Pancreas (tissue), 10 donors: ENCODE measurements around the gene PRR14L. TPM values are rescaled to one million over a fixed set of nuclear protein-coding genes. Genes with fewer than 3 reads are reported as not detected.
"Not testable (repeated sequence)": the region's sequence is repeated elsewhere in the genome, so short reads cannot be mapped to it uniquely, and the experiment has no call there.

Experiments
- ATAC-seq, 4 donors: fragments of 200-7000 bp; cut with Tn5 transposase; one replicate each; pipeline versions ENCODE4 v1.8.0 to v1.9.1; 2020; ENCODE audit warnings: mild to moderate bottlenecking in 4 of 4, moderate library complexity in 4 of 4
- DNase-seq, 6 donors: peaks; one replicate each; pipeline ENCODE4 v3.0.0-alpha.2; 2020
- FAIRE-seq: peaks from 2 replicates; lab custom pipeline; 2012; peaks lifted over from hg19 to GRCh38; lab: Jason Lieb, UNC
- H3K27ac ChIP-seq, 4 donors: fragments of 200-600 bp; sonication (generic); 1 replicate in 3 of 4; 2 replicates in 1 of 4; pipeline versions ENCODE4 v1.5.0 to v1.8.0; 2020
- H3K27me3 ChIP-seq, 4 donors: fragments of 200-600 bp; one replicate each; pipeline ENCODE4 v1.8.0; 2021
- H3K36me3 ChIP-seq, 3 donors: fragments of 200-600 bp; sonication (generic) in 1 of 3; one replicate each; pipeline versions ENCODE4 v1.5.0 to v1.8.0; 2020 to 2021
- H3K4me1 ChIP-seq, 3 donors: fragments of 200-600 bp; one replicate each; pipeline ENCODE4 v1.8.0; 2021
- H3K4me3 ChIP-seq, 4 donors: fragments of 200-600 bp; sonication (generic) in 2 of 4; one replicate each; pipeline versions ENCODE4 v1.5.0 to v1.8.0; 2020 to 2021
- H3K9me3 ChIP-seq, 4 donors: fragments of 200-600 bp; one replicate each; pipeline ENCODE4 v1.8.0; 2021
- CTCF ChIP-seq, 4 donors: fragments of 200-600 bp; sonication (generic) in 3 of 4; IDR thresholded peaks; one replicate each; pipeline versions ENCODE4 v1.5.0 to v1.8.0; 2021; ENCODE audit warnings: antibody characterized with exemption in 4 of 4
- WGBS, 2 donors: extraction: QIAGEN DNeasy Blood & Tissue Kit; methylation state at CpG; one replicate each; pipeline ENCODE4 v1.1.7; 2013; 5-methylcytosine and 5-hydroxymethylcytosine counted together
- intact Hi-C, 3 donors: fragments of 100-400 bp; cut with DNase I; formaldehyde crosslinking; loops; one replicate each; pipeline versions ENCODE4 v1.11.1 to v1.14.2; 2022
- polyA plus RNA-seq, 2 donors: library from polyadenylated mRNA; stranded (reverse); fragments of 200-250 nt; gene quantifications; one replicate each; pipeline ENCODE4 v1.2.3, GENCODE V29; 2013
- total RNA-seq, 6 donors: library from RNA; stranded (reverse); fragmentation: NEBNext Ultra II Directional in 4 of 6; extraction: Animal tissue kit (Norgen Biotek cat#: 25700) in 4 of 6; gene quantifications; one replicate each; pipeline versions ENCODE4 v1.2.1 to v1.2.4, GENCODE V29; 2021 to 2023
- donor health status: healthy with polysubstance abuse.
- donor health status: DM: no; HTN: no; CAD: no; lungs with moderate emphysema.
- donor health status: DM: no; HTN: no; CAD: no.
- donor health status: control.
- donor health status: control.
- donor health status: Bipolar disorder and iron deficiency.
- donor health status: DM: yes; HTN: yes; CAD: no.
- donor health status: DM: no; HTN: no; CAD: no.
- donor health status: DM: no; HTN: no; CAD: no.
- donor health status: DM: yes; HTN: yes; CAD: no.

PRR14L gene
- total and polyA plus RNA-seq, 8 donors: 5.3 to 32.8 (median 17.6) TPM

- Histone ChIP-seq H3K27ac (no peak overlapping the region), H3K4me1 (no peaks in the 10 kb centered on the region), H3K4me3 (no peak overlapping the region), H3K9me3 (no peaks in the 10 kb centered on the region), H3K27me3 (no peaks in the 10 kb centered on the region), H3K36me3 (peaks cover 0 to 33% (median 10%) of the 10 kb centered on the region in 3 donors)
- intact Hi-C loops: no loop called here
- TF ChIP-seq CTCF (IDR thresholded peaks at IDR 0.05): no peak
- no peak for FAIRE-seq
- ATAC-seq: peak in 2 of 4 donors; percentile 43 to 50
- DNase-seq: no peak
- 43 to 49% methylated on average over 5 of the region's 5 CpGs for WGBS, 2 donors
Measured at GRCh38 chr22:31715147-31715778, 34.7 kb downstream of the PRR14L start.

- 91 to 96% methylated on average over 12 of the region's 12 CpGs for WGBS, 2 donors
- intact Hi-C loops, FAIRE-seq: not testable (repeated sequence)
Measured at GRCh38 chr22:31711226-31711625, 38.7 kb downstream of the PRR14L start.

GRCh38 chr22:31707519-31707918 lies 42.4 kb downstream of the PRR14L start:
- no peaks in the 10 kb centered on the region for H3K4me1 ChIP-seq
- peaks cover 0 to 23% (median 4%) of the 10 kb centered on the region in 3 donors for H3K36me3 ChIP-seq
- no peak overlapping the region for H3K27ac ChIP-seq
- no peaks in the 10 kb centered on the region for H3K9me3 ChIP-seq
- ATAC-seq (no peak), DNase-seq (no peak), FAIRE-seq (no peak)
- intact Hi-C loops: no loop called here
- WGBS, 2 donors: 91 to 95% methylated on average over 8 of the region's 8 CpGs
- H3K27me3 ChIP-seq: no peaks in the 10 kb centered on the region
- no peak overlapping the region for H3K4me3 ChIP-seq
- TF ChIP-seq CTCF (IDR thresholded peaks at IDR 0.05): no peak

More at GRCh38 chr22:31711226-31711625, 38.7 kb downstream of the PRR14L start:
- not testable (repeated sequence) for H3K4me3 ChIP-seq, H3K27ac ChIP-seq, H3K9me3 ChIP-seq, DNase-seq, ATAC-seq, H3K4me1 ChIP-seq, H3K27me3 ChIP-seq
- peaks cover 0 to 23% (median 7%) of the 10 kb centered on the region in 3 donors for H3K36me3 ChIP-seq

- no peak overlapping the region for H3K27ac ChIP-seq
- H3K36me3 ChIP-seq: peaks cover 0 to 8% (median 5%) of the 10 kb centered on the region in 3 donors
- H3K4me1 ChIP-seq: no peaks in the 10 kb centered on the region
- WGBS, 2 donors: 92 to 94% methylated on average over 4 of the region's 4 CpGs
- TF ChIP-seq CTCF (IDR thresholded peaks at IDR 0.05): no peak
- intact Hi-C loops: no loop called here
- H3K27me3 ChIP-seq: no peaks in the 10 kb centered on the region
- H3K9me3 ChIP-seq: no peaks in the 10 kb centered on the region
- FAIRE-seq (no peak), DNase-seq (no peak), ATAC-seq (no peak)
- H3K4me3 ChIP-seq: no peak overlapping the region
Measured at GRCh38 chr22:31695423-31695822, 54.5 kb downstream of the PRR14L start.

GRCh38 chr22:31694046-31694445 lies 55.9 kb downstream of the PRR14L start:
- H3K36me3 ChIP-seq, FAIRE-seq: not testable (repeated sequence)

More at GRCh38 chr22:31694046-31694445, 55.9 kb downstream of the PRR14L start:
- H3K4me1 ChIP-seq, H3K27me3 ChIP-seq, DNase-seq, ATAC-seq, intact Hi-C loops, H3K4me3 ChIP-seq, H3K9me3 ChIP-seq, H3K27ac ChIP-seq: not testable (repeated sequence)
- WGBS, 2 donors: 97% methylated on average over 11 of the region's 11 CpGs
